PFSK-1 (cell line): ENCODE results near the gene ZNF525.

Experiments
- SIN3A ChIP-seq: IDR thresholded peaks from 2 replicates; pipeline ENCODE4 v1.6.1; 2012; ENCODE audit warnings: mild to moderate bottlenecking, low read length, moderate library complexity, borderline replicate concordance; ENCODE audit not compliant: insufficient read depth
- TAF1 ChIP-seq: IDR thresholded peaks from 2 replicates; pipeline ENCODE4 v1.6.1; 2012; ENCODE audit warnings: low read length, control low read depth, borderline replicate concordance; ENCODE audit not compliant: insufficient read depth
- TF ChIP-seq, protein P1 (sequence below), 2 experiments: IDR thresholded peaks; 2 replicates each; pipeline versions ENCODE4 v1.6.1 to v1.8.0; 2011 to 2012; ENCODE audit warnings: low read depth in 2 of 2, low read length in 2 of 2, control low read depth in 1 of 2, inconsistent platforms in 1 of 2, mild to moderate bottlenecking in 1 of 2, moderate library complexity in 1 of 2; ENCODE audit not compliant: insufficient read depth in 1 of 2

GRCh38 chr19:53381376-53381775 lies 15.9 kb downstream of the ZNF525 start:
- TF ChIP-seq, protein P1, sequence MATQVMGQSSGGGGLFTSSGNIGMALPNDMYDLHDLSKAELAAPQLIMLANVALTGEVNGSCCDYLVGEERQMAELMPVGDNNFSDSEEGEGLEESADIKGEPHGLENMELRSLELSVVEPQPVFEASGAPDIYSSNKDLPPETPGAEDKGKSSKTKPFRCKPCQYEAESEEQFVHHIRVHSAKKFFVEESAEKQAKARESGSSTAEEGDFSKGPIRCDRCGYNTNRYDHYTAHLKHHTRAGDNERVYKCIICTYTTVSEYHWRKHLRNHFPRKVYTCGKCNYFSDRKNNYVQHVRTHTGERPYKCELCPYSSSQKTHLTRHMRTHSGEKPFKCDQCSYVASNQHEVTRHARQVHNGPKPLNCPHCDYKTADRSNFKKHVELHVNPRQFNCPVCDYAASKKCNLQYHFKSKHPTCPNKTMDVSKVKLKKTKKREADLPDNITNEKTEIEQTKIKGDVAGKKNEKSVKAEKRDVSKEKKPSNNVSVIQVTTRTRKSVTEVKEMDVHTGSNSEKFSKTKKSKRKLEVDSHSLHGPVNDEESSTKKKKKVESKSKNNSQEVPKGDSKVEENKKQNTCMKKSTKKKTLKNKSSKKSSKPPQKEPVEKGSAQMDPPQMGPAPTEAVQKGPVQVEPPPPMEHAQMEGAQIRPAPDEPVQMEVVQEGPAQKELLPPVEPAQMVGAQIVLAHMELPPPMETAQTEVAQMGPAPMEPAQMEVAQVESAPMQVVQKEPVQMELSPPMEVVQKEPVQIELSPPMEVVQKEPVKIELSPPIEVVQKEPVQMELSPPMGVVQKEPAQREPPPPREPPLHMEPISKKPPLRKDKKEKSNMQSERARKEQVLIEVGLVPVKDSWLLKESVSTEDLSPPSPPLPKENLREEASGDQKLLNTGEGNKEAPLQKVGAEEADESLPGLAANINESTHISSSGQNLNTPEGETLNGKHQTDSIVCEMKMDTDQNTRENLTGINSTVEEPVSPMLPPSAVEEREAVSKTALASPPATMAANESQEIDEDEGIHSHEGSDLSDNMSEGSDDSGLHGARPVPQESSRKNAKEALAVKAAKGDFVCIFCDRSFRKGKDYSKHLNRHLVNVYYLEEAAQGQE (IDR thresholded peaks at IDR 0.05; ENCODE audit: insufficient read depth in 1 of 2, low read depth in 2 of 2, low read length in 2 of 2), result no peak
- TF ChIP-seq SIN3A, result no peak
- no peak for TF ChIP-seq TAF1
